Measurements from ENCODE around the gene PLXDC2.

DNA sequence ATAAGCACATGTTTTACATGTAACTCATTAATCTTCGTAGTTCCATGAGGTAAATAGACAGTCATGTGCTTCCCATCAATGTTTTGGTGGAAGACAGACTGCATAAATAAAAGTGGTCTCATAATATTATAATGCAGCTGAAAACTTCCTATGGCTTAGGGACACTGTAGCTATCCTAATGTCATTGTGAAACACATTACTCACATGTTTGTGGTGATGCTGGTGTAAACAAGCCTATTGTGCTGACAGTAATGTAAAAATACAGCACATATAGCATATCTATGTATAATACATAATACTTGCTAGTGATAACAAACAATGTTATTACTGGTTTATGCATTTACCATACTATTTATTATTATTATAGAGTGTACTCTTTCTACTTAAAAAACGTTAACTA, 37.2 kb upstream of the PLXDC2 start:
- TF ChIP-seq, protein P1, sequence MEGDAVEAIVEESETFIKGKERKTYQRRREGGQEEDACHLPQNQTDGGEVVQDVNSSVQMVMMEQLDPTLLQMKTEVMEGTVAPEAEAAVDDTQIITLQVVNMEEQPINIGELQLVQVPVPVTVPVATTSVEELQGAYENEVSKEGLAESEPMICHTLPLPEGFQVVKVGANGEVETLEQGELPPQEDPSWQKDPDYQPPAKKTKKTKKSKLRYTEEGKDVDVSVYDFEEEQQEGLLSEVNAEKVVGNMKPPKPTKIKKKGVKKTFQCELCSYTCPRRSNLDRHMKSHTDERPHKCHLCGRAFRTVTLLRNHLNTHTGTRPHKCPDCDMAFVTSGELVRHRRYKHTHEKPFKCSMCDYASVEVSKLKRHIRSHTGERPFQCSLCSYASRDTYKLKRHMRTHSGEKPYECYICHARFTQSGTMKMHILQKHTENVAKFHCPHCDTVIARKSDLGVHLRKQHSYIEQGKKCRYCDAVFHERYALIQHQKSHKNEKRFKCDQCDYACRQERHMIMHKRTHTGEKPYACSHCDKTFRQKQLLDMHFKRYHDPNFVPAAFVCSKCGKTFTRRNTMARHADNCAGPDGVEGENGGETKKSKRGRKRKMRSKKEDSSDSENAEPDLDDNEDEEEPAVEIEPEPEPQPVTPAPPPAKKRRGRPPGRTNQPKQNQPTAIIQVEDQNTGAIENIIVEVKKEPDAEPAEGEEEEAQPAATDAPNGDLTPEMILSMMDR (conservative IDR thresholded peaks at IDR 0.05 in 1 of 2, IDR thresholded peaks at IDR 0.05 in 1 of 2; ENCODE audit: low read depth in 1 of 2, low read length in 2 of 2), result no peak
- no peak for TF ChIP-seq EZH2 (IDR thresholded peaks at IDR 0.05; ENCODE audit: low read length, missing control alignments)
